GM12878 (cell line): ENCODE measurements around the gene SLMAP. TPM values are rescaled to one million over a fixed set of nuclear protein-coding genes. Genes with fewer than 3 reads are reported as not detected.

Experiments used
- ATAC-seq: fragments of 200-7000 bp; cut with Tn5 transposase; 3 replicates; pipeline ENCODE4 v1.9.1; 2020; ENCODE audit warnings: mild to moderate bottlenecking, moderate library complexity
- BruUV-seq: library from RNA; stranded (reverse); fragments of 400-500 nt; replicated peaks from 2 replicates; lab custom pipeline; 2021; lab: Mats Ljungman, UMichigan
- CTCF ChIA-PET: fragments of 300-600 bp; sonication (Branson Sonifier 250); formaldehyde crosslinking; extraction: SDS; loops from one replicate; lab custom pipeline; 2021; ENCODE audit warnings: inconsistent platforms; lab: Yijun Ruan, JAX
- POLR2A ChIA-PET: fragments of 350-600 bp; formaldehyde crosslinking; extraction: SDS; loops from one replicate; lab custom pipeline; 2021; ENCODE audit warnings: inconsistent platforms; lab: Charles Lee
- RAD21 ChIA-PET: fragments of 300-600 bp; sonication (Branson Sonifier 250); formaldehyde crosslinking; loops from one replicate; lab custom pipeline; 2023; ENCODE audit warnings: antibody characterized with exemption; ENCODE audit not compliant: unreplicated experiment; lab: Charles Lee
- SMC1A ChIA-PET: fragments of 300-600 bp; sonication (Branson Sonifier 250); formaldehyde crosslinking; loops from one replicate; lab custom pipeline; 2023; ENCODE audit not compliant: unreplicated experiment, uncharacterized antibody; lab: Charles Lee
- DNase-seq: peaks from one replicate; pipeline ENCODE4 v3.0.0-alpha.2; 2011; ENCODE audit warnings: low read depth, low spot score
- FAIRE-seq: peaks from 3 replicates; lab custom pipeline; 2011; peaks lifted over from hg19 to GRCh38; lab: Jason Lieb, UNC
- H2AFZ ChIP-seq: 2 replicates; pipeline ENCODE4 v1.6.0; 2011; ENCODE audit warnings: low read depth, low read length, control low read depth; ENCODE audit not compliant: control insufficient read depth
- H3K27ac ChIP-seq: 2 replicates; pipeline ENCODE4 v1.5.1; 2011; ENCODE audit warnings: control low read depth; ENCODE audit not compliant: control insufficient read depth, insufficient read depth
- H3K27me3 ChIP-seq, 2 experiments: replicated peaks in 1 of 2; 2 replicates each; pipeline versions ENCODE4 v1.6.0 to v1.6.1; 2011; ENCODE audit warnings: low read length in 1 of 2; ENCODE audit not compliant: control insufficient read depth in 2 of 2, insufficient read depth in 2 of 2
- H3K36me3 ChIP-seq, 2 experiments: 2 replicates each; pipeline ENCODE4 v1.5.1; 2011; ENCODE audit warnings: low read length in 1 of 2; ENCODE audit not compliant: control insufficient read depth in 2 of 2, insufficient read depth in 2 of 2
- H3K4me1 ChIP-seq: 2 replicates; pipeline ENCODE4 v1.6.1; 2011; ENCODE audit warnings: mild to moderate bottlenecking, low read length, moderate library complexity, mixed read lengths; ENCODE audit not compliant: control insufficient read depth, insufficient read depth
- H3K4me2 ChIP-seq: 2 replicates; pipeline ENCODE4 v1.6.0; 2011; ENCODE audit warnings: control low read depth; ENCODE audit not compliant: control insufficient read depth, insufficient read depth
- H3K4me3 ChIP-seq: fragments of 200-600 bp; sonication (generic); 2 replicates; pipeline ENCODE4 v1.5.1; 2016
- H3K79me2 ChIP-seq: 2 replicates; pipeline ENCODE4 v1.6.0; 2011; ENCODE audit warnings: low read length; ENCODE audit not compliant: control insufficient read depth, insufficient read depth
- H3K9ac ChIP-seq: 2 replicates; pipeline ENCODE4 v1.8.0; 2011; ENCODE audit warnings: low read length, control low read depth, mixed read lengths; ENCODE audit not compliant: control insufficient read depth, insufficient read depth
- H3K9me3 ChIP-seq: replicated peaks from 3 replicates; pipeline ENCODE4 v1.5.1; 2011; ENCODE audit warnings: mild to moderate bottlenecking, low read length; ENCODE audit not compliant: control insufficient read depth, insufficient read depth
- H4K20me1 ChIP-seq: 2 replicates; pipeline ENCODE4 v1.6.0; 2011; ENCODE audit not compliant: control insufficient read depth, insufficient read depth
- BRCA1 ChIP-seq: IDR thresholded peaks from 2 replicates; pipeline ENCODE4 v1.6.1; 2011; ENCODE audit warnings: low read depth, low read length, improper control_type of control experiment
- HDAC2 ChIP-seq: fragments of 200-600 bp; sonication (generic); IDR thresholded peaks from 2 replicates; pipeline ENCODE4 v1.6.1; 2017
- MYB ChIP-seq: fragments of 150-350 bp; IDR thresholded peaks from 2 replicates; pipeline ENCODE4 v1.6.1; 2014; ENCODE audit warnings: mild to moderate bottlenecking, low read depth, low read length, borderline replicate concordance
- TARDBP ChIP-seq: IDR thresholded peaks from 2 replicates; pipeline ENCODE4 v1.6.1; 2016; ENCODE audit warnings: borderline replicate concordance
- WGBS: methylation state at CpG from one replicate; pipeline ENCODE4 v1.1.6; 2016; ENCODE audit warnings: low lambda C conversion rate; ENCODE audit not compliant: insufficient replicate concordance, insufficient coverage; ENCODE audit errors: missing lambda C conversion rate; 5-methylcytosine and 5-hydroxymethylcytosine counted together
- in situ Hi-C: fragments of 300-500 bp; cut with MboI; formaldehyde crosslinking; loops from 9 replicates; pipeline ENCODE4 v1.14.3; 2018; ENCODE audit warnings: mixed read lengths
- intact Hi-C: fragments of 100-400 bp; cut with micrococcal nuclease; formaldehyde crosslinking; loops from one replicate; pipeline ENCODE4 v1.14.2; 2022; ENCODE audit not compliant: unreplicated experiment
- polyA plus RNA-seq, 11 experiments: library from polyadenylated mRNA; depleted of rRNA in 4 of 11; unstranded in 6 of 11; stranded (reverse) in 5 of 11; fragments of >200 nt; fragmentation: Nextera tagmentation in 4 of 11; fragmentation: Illumina TruSeq in 1 of 11; extraction: Ambion mirVana in 4 of 11; extraction: Trizol in 1 of 11; gene quantifications; 1 replicate in 1 of 11; 2 replicates in 10 of 11; pipeline versions ENCODE4 v1.2.1 to v1.2.3, GENCODE V29; 2011 to 2016; ENCODE audit warnings: inconsistent platforms in 2 of 11, missing spikeins in 2 of 11, low read depth in 1 of 11
- total RNA-seq, 4 experiments: library from RNA; depleted of rRNA in 3 of 4; stranded (reverse); fragments of >200 nt in 3 of 4; fragmentation: Illumina TruSeq in 1 of 4; extraction: Trizol in 1 of 4; gene quantifications; 2 replicates each; pipeline versions ENCODE4 v1.2.1 to v1.2.3, GENCODE V29; 2013 to 2021
- TF ChIP-seq, protein P1 (sequence below): fragments of 450-650 bp; IDR thresholded peaks from 2 replicates; pipeline ENCODE4 v1.6.1; 2017; ENCODE audit warnings: mild to moderate bottlenecking, low read depth, inconsistent platforms; ENCODE audit not compliant: poor library complexity, severe bottlenecking

SLMAP gene
- total and polyA plus RNA-seq, 10 of the 15 experiments (the other 5 are each of a cell fraction or from before 2014, with no cell fraction given) = 8.3 to 43.8 (median 26.4) TPM

DNA sequence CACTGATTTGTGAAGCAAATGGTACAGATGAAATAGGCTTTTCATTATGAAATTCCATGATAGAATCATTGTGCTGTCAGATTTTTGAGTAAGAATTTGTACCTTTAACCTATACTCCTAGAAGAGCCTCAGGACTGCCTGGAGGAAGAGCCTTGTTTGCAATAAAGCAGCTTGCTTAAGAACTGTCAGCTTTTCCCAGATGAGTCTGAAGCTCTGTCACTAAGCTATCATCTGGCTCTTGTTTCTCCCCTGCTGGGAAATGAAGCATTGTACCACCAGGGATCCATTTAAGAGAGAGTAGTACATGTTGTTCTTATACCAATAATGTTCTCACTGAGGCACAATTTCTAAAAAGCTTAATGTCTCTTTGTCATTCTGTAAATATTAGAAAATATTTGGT, 167.0 kb downstream of the SLMAP start:
- SMC1A ChIA-PET = interaction anchor here (0.7 kb wide), 1 partner anchor 129 kb away, joined by 3 read pairs; no protein-coding TSS in a partner anchor

GRCh38 chr3:57923752-57924151, 167.6 kb downstream of the SLMAP start:
- in situ Hi-C loops (no loop called here), intact Hi-C loops (no loop called here)
- Histone ChIP-seq H3K36me3 (peaks cover 0 to 10% of the 10 kb centered on the region in 2 experiments; a peak in 3 of 4 replicates), H3K9me3 (no peaks in the 10 kb centered on the region), H3K4me2 (no peak overlapping the region), H3K4me3 (no peak overlapping the region), H3K27ac (no peak overlapping the region)
- BruUV-seq = no TSS peak
- ChIA-PET SMC1A (interaction anchor here (0.7 kb wide), 1 partner anchor 129 kb away, joined by 3 read pairs; no protein-coding TSS in a partner anchor), RAD21 (no interaction called here)
- 100% methylated on average over 2 of the region's 2 CpGs for WGBS
- TF ChIP-seq TARDBP = no peak
- TF ChIP-seq, all 136 proteins: peak for 0
- H3K27me3 ChIP-seq = no peaks in the 10 kb centered on the region
- DNase-seq (no peak), FAIRE-seq (no peak), ATAC-seq (no peak)
- no peak overlapping the region for H3K9ac ChIP-seq
- no peak overlapping the region for H2AFZ ChIP-seq
- CTCF ChIA-PET = interaction anchor here (0.7 to 1.6 kb wide), 2 partner anchors 15 to 250 kb away, joined by 3 to 4 read pairs; no protein-coding TSS in a partner anchor
- H3K79me2 ChIP-seq = no peaks in the 10 kb centered on the region
- H3K4me1 ChIP-seq = no peaks in the 10 kb centered on the region
- no peaks in the 10 kb centered on the region for H4K20me1 ChIP-seq
- POLR2A ChIA-PET = no interaction called here

More for the DNA sequence above, 167.0 kb downstream of the SLMAP start:
- ChIA-PET CTCF (interaction anchor here (0.8 kb wide), 1 partner anchor 12 kb away, joined by 3 read pairs; no protein-coding TSS in a partner anchor), POLR2A (no interaction called here), RAD21 (no interaction called here)
- in situ Hi-C loops = no loop called here
- no peaks in the 10 kb centered on the region for H3K79me2 ChIP-seq
- ATAC-seq (no peak), FAIRE-seq (no peak), DNase-seq (no peak)
- H3K4me2 ChIP-seq = no peak overlapping the region
- H3K27me3 ChIP-seq = no peaks in the 10 kb centered on the region
- H3K36me3 ChIP-seq = peaks cover 0 to 10% of the 10 kb centered on the region in 2 experiments; a peak in 3 of 4 replicates
- H4K20me1 ChIP-seq = no peaks in the 10 kb centered on the region
- no peaks in the 10 kb centered on the region for H3K4me1 ChIP-seq
- TF ChIP-seq, protein P1, sequence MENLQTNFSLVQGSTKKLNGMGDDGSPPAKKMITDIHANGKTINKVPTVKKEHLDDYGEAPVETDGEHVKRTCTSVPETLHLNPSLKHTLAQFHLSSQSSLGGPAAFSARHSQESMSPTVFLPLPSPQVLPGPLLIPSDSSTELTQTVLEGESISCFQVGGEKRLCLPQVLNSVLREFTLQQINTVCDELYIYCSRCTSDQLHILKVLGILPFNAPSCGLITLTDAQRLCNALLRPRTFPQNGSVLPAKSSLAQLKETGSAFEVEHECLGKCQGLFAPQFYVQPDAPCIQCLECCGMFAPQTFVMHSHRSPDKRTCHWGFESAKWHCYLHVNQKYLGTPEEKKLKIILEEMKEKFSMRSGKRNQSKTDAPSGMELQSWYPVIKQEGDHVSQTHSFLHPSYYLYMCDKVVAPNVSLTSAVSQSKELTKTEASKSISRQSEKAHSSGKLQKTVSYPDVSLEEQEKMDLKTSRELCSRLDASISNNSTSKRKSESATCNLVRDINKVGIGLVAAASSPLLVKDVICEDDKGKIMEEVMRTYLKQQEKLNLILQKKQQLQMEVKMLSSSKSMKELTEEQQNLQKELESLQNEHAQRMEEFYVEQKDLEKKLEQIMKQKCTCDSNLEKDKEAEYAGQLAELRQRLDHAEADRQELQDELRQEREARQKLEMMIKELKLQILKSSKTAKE = no peak
- no peak for TF ChIP-seq MYB
- TF ChIP-seq BRCA1 = no peak
- TF ChIP-seq HDAC2 = no peak
- intact Hi-C loops = no loop called here
- no peak overlapping the region for H3K27ac ChIP-seq
- no peak overlapping the region for H3K9ac ChIP-seq
- H3K9me3 ChIP-seq = no peaks in the 10 kb centered on the region
- H2AFZ ChIP-seq = no peak overlapping the region
- no peak overlapping the region for H3K4me3 ChIP-seq
- BruUV-seq = no TSS peak
